MM.1S (cell line): ENCODE results near the gene CC2D2A.
"Not testable (repeated sequence)": the region's sequence is repeated elsewhere in the genome, so short reads cannot be mapped to it uniquely, and the experiment has no call there.

ENCODE experiments used
- DNase-seq: peaks from one replicate; pipeline ENCODE4 v3.0.0-alpha.2; 2015
- H2AFZ ChIP-seq: fragments of 300-600 bp; sonication (generic); 2 replicates; pipeline ENCODE4 v1.6.0; 2016; ENCODE audit warnings: antibody characterized with exemption, low read length
- H3F3A ChIP-seq: fragments of 300-600 bp; sonication (generic); 2 replicates; pipeline ENCODE4 v1.6.1; 2016; ENCODE audit warnings: mild to moderate bottlenecking, antibody characterized with exemption, low read length, moderate library complexity, mixed read lengths; ENCODE audit not compliant: insufficient read depth
- H3K27ac ChIP-seq: fragments of 300-600 bp; sonication (generic); 2 replicates; pipeline ENCODE4 v1.5.1; 2016; ENCODE audit warnings: mild to moderate bottlenecking, low read length
- H3K27me3 ChIP-seq: fragments of 300-600 bp; sonication (generic); replicated peaks from 2 replicates; pipeline ENCODE4 v1.6.0; 2016; ENCODE audit warnings: low read length; ENCODE audit not compliant: insufficient read depth
- H3K36me3 ChIP-seq: fragments of 300-600 bp; sonication (generic); replicated peaks from 2 replicates; pipeline ENCODE4 v1.6.1; 2016; ENCODE audit warnings: mild to moderate bottlenecking, low read length, mixed read lengths; ENCODE audit not compliant: insufficient read depth
- H3K4me1 ChIP-seq: fragments of 300-600 bp; sonication (generic); 2 replicates; pipeline ENCODE4 v1.6.1; 2016; ENCODE audit warnings: low read length, mixed read lengths
- H3K4me2 ChIP-seq: fragments of 300-600 bp; sonication (generic); 2 replicates; pipeline ENCODE4 v1.6.0; 2016; ENCODE audit warnings: low read depth, low read length
- H3K4me3 ChIP-seq: fragments of 300-600 bp; sonication (generic); 2 replicates; pipeline ENCODE4 v1.5.1; 2016; ENCODE audit warnings: low read length, mixed read lengths
- H3K79me2 ChIP-seq: fragments of 300-600 bp; sonication (generic); 2 replicates; pipeline ENCODE4 v1.6.1; 2016; ENCODE audit warnings: mixed run types, low read length, mixed read lengths
- H3K9ac ChIP-seq: fragments of 300-600 bp; sonication (generic); 2 replicates; pipeline ENCODE4 v1.6.1; 2016; ENCODE audit warnings: low read length, mixed read lengths
- H3K9me2 ChIP-seq: fragments of 300-600 bp; sonication (generic); replicated peaks from 2 replicates; pipeline ENCODE4 v1.6.1; 2016; ENCODE audit warnings: mild to moderate bottlenecking, low read length, mixed read lengths; ENCODE audit not compliant: insufficient read depth
- H3K9me3 ChIP-seq: fragments of 300-600 bp; sonication (generic); replicated peaks from 2 replicates; pipeline ENCODE4 v1.6.1; 2016; ENCODE audit warnings: mild to moderate bottlenecking, low read length, mixed read lengths; ENCODE audit not compliant: insufficient read depth
- H4K20me1 ChIP-seq: fragments of 300-600 bp; sonication (generic); 2 replicates; pipeline ENCODE4 v1.6.1; 2016; ENCODE audit warnings: mild to moderate bottlenecking, low read length, moderate library complexity, mixed read lengths; ENCODE audit not compliant: insufficient read depth
- EZH2 ChIP-seq: fragments of 300-600 bp; sonication (generic); optimal IDR thresholded peaks from 2 replicates; pipeline ENCODE3; 2017; ENCODE audit warnings: low read depth, mild to moderate bottlenecking, antibody characterized with exemption, low read length, mixed read lengths
- EZH2phosphoT487 ChIP-seq: fragments of 300-600 bp; sonication (generic); IDR thresholded peaks from 2 replicates; pipeline ENCODE4 v1.6.1; 2018; ENCODE audit warnings: antibody characterized with exemption, low read length
- TF ChIP-seq, protein P1 (sequence below): fragments of 300-600 bp; sonication (generic); IDR thresholded peaks from 2 replicates; pipeline ENCODE4 v1.5.1; 2016; ENCODE audit warnings: antibody characterized with exemption, low read length, mixed read lengths

CC2D2A gene

DNA sequence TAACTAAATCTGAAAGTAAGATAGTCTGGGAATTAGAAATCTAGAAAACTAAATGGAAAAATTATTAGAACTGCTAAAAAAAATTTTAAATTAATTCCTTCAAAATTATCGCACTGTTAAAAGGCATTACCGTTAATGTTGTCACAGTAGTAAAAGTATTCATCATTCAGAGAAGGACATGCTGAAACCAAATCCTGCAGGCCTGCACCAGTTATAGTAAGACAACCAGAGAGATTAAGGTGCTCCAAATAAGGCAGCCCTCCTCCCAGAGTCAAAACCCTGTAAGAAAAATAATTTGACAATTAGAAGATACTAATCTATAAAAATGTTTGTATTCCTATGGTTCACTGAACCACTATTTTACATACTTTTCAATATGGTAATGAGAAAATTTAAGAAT is 142.5 kb downstream of the CC2D2A start:
- no peak overlapping the region for H3K4me2 ChIP-seq
- no peak for DNase-seq
- no peaks in the 10 kb centered on the region for H3K9me3 ChIP-seq
- no peak overlapping the region for H3K4me3 ChIP-seq
- H3K79me2 ChIP-seq = peaks cover 11% of the 10 kb centered on the region
- H4K20me1 ChIP-seq = no peaks in the 10 kb centered on the region
- no peak overlapping the region for H2AFZ ChIP-seq
- H3K27ac ChIP-seq = no peak overlapping the region
- 0 out of 2 replicates have a peak, but pooled peaks cover 4% of the 10 kb centered on the region for H3K36me3 ChIP-seq
- H3K4me1 ChIP-seq = no peaks in the 10 kb centered on the region
- no peaks in the 10 kb centered on the region for H3K9me2 ChIP-seq
- TF ChIP-seq, protein P1, sequence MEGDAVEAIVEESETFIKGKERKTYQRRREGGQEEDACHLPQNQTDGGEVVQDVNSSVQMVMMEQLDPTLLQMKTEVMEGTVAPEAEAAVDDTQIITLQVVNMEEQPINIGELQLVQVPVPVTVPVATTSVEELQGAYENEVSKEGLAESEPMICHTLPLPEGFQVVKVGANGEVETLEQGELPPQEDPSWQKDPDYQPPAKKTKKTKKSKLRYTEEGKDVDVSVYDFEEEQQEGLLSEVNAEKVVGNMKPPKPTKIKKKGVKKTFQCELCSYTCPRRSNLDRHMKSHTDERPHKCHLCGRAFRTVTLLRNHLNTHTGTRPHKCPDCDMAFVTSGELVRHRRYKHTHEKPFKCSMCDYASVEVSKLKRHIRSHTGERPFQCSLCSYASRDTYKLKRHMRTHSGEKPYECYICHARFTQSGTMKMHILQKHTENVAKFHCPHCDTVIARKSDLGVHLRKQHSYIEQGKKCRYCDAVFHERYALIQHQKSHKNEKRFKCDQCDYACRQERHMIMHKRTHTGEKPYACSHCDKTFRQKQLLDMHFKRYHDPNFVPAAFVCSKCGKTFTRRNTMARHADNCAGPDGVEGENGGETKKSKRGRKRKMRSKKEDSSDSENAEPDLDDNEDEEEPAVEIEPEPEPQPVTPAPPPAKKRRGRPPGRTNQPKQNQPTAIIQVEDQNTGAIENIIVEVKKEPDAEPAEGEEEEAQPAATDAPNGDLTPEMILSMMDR = no peak
- TF ChIP-seq EZH2 = no peak
- no peak for TF ChIP-seq EZH2phosphoT487
- no peaks in the 10 kb centered on the region for H3F3A ChIP-seq
- no peaks in the 10 kb centered on the region for H3K27me3 ChIP-seq
- no peak overlapping the region for H3K9ac ChIP-seq

DNA sequence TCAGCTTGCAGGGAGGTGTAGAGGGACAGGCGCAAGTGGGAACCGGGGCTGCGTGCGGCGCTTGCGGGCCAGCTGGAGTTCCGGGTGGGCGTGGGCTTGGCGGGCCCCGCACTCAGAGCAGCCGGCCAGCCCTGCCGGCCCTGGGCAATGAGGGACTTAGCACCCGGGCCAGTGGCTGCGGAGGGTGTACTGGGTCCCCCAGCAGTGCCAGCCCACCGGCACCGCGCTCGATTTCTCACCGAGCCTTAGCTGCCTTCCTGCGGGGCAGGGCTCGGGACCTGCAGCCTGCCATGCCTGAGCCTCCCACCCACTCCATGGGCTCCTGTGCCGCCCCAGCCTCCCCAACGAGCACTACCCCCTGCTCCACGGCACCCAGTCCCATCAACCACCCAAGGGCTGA is 145.2 kb downstream of the CC2D2A start:
- H3K4me2 ChIP-seq, H3K9me3 ChIP-seq, H2AFZ ChIP-seq, H3K4me3 ChIP-seq, H3K9me2 ChIP-seq, H3K9ac ChIP-seq, H4K20me1 ChIP-seq, H3K27ac ChIP-seq, H3K36me3 ChIP-seq, H3K27me3 ChIP-seq, DNase-seq, H3K4me1 ChIP-seq, H3F3A ChIP-seq: not testable (repeated sequence)
- H3K79me2 ChIP-seq = peaks cover 39% of the 10 kb centered on the region

DNA sequence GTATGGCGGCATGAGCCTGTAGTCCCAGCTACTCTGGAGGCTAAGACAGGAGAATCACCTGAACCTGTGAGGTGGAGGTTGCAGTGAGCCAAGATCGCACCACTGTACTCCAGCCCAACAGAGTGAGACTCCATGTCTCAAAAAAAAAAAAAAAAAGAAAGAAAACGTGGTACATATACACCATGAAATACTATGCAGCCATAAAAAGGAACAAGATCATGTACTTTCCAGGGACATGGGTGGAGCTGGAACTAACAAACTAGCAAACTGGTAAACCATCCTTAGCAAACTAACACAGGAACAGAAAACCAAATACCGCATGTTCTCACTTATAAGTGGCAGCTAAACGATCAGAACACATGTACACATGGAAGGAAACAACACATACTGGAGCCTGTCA is 147.7 kb downstream of the CC2D2A start:
- not testable (repeated sequence) for H3K27ac ChIP-seq, H3F3A ChIP-seq, H3K27me3 ChIP-seq, H2AFZ ChIP-seq, H3K9me3 ChIP-seq, H3K4me2 ChIP-seq, H3K4me1 ChIP-seq, DNase-seq, H4K20me1 ChIP-seq, H3K36me3 ChIP-seq, H3K9ac ChIP-seq, H3K9me2 ChIP-seq, H3K4me3 ChIP-seq
- peaks cover 63% of the 10 kb centered on the region for H3K79me2 ChIP-seq

DNA sequence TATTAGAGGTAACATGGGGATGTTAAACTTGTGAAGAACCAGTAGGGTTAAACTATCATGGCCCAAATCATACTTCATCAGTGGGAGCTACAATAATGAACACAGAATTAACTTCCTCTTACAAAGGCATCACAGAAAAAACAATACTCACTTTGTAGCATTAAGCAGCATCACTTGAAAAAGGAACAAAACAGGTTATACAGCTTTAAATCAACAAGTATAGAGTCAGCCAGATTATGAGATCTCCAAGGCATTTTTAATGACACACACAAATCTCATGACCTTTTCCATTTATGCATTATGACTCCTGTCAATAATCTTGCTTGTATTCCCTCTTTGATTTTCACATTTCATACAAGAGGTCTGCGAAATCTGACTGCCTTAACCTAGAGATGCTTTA is 167.1 kb downstream of the CC2D2A start:
- Histone ChIP-seq H3F3A (no peaks in the 10 kb centered on the region), H4K20me1 (no peaks in the 10 kb centered on the region), H3K9me2 (no peaks in the 10 kb centered on the region), H3K36me3 (peaks cover 5% of the 10 kb centered on the region; the same call in 1 of the 2 replicates), H2AFZ (no peak overlapping the region), H3K79me2 (no peaks in the 10 kb centered on the region), H3K4me2 (no peak overlapping the region), H3K27me3 (no peaks in the 10 kb centered on the region), H3K4me1 (no peaks in the 10 kb centered on the region), H3K27ac (no peak overlapping the region), H3K9ac (no peak overlapping the region), H3K9me3 (no peaks in the 10 kb centered on the region), H3K4me3 (no peak overlapping the region)
- DNase-seq = no peak
- TF ChIP-seq EZH2phosphoT487 = no peak
- TF ChIP-seq EZH2 = no peak
- TF ChIP-seq, protein P1 = no peak
